Activated T-helper 9 cell treated with anti-CD3 and anti-CD28 coated beads, Interleukin-2, amount 50 U/mL, for 16 hours (primary cell): Measurements from ENCODE around the gene EFHC1.
"Not testable (repeated sequence)": the region's sequence is repeated elsewhere in the genome, so short reads cannot be mapped to it uniquely, and the experiment has no call there.

ENCODE experiments used
- DNase-seq: peaks from one replicate; pipeline ENCODE4 v3.0.0-alpha.2; 2020; ENCODE audit warnings: low read depth

EFHC1 gene

GRCh38 chr6:52419809-52420667 is at the start of gene EFHC1:
Gene EFHC1, plus strand, starts transcription at chr6:52420342. Its CDS starts 69 bp downstream, at chr6:52420411.
- DNase-seq, result peak; percentile 98

- no peak for DNase-seq
Measured at GRCh38 chr6:52371656-52372191, 48.4 kb upstream of the EFHC1 start.

GRCh38 chr6:52373151-52373690 is 46.9 kb upstream of the EFHC1 start:
- DNase-seq, result no peak

GRCh38 chr6:52374247-52374646 is 45.9 kb upstream of the EFHC1 start:
- no peak for DNase-seq

GRCh38 chr6:52375780-52376556 is 44.2 kb upstream of the EFHC1 start:
- no peak for DNase-seq

- no peak for DNase-seq
Measured at GRCh38 chr6:52376763-52377162, 43.4 kb upstream of the EFHC1 start.

GRCh38 chr6:52377538-52378221 is 42.5 kb upstream of the EFHC1 start:
- DNase-seq, result no peak

GRCh38 chr6:52381249-52381648 is 38.9 kb upstream of the EFHC1 start:
- DNase-seq, result no peak

- no peak for DNase-seq
Measured at GRCh38 chr6:52384145-52384766, 35.9 kb upstream of the EFHC1 start.

- no peak for DNase-seq
Measured at GRCh38 chr6:52385074-52385473, 35.1 kb upstream of the EFHC1 start.

GRCh38 chr6:52388119-52388518 is 32.0 kb upstream of the EFHC1 start:
- DNase-seq, result not testable (repeated sequence)

- no peak for DNase-seq
Measured at GRCh38 chr6:52388790-52389189, 31.4 kb upstream of the EFHC1 start.

GRCh38 chr6:52389264-52389625 is 30.9 kb upstream of the EFHC1 start:
- DNase-seq, result no peak

- DNase-seq, result peak; percentile 13
Measured at GRCh38 chr6:52389626-52390360, 30.3 kb upstream of the EFHC1 start.

GRCh38 chr6:52390361-52390727 is 29.8 kb upstream of the EFHC1 start:
- DNase-seq, result peak; percentile 22

GRCh38 chr6:52391599-52391998 is 28.5 kb upstream of the EFHC1 start:
- no peak for DNase-seq

- no peak for DNase-seq
Measured at GRCh38 chr6:52392944-52393343, 27.2 kb upstream of the EFHC1 start.

GRCh38 chr6:52393780-52394179 is 26.4 kb upstream of the EFHC1 start:
- no peak for DNase-seq

- DNase-seq, result no peak
Measured at GRCh38 chr6:52394251-52394666, 25.9 kb upstream of the EFHC1 start.

GRCh38 chr6:52395969-52396368 is 24.2 kb upstream of the EFHC1 start:
- no peak for DNase-seq
